Gastroesophageal sphincter (tissue), 3 donors: ENCODE results near the gene SH2D6.

Experiments used
- CTCF ChIP-seq, 4 experiments: fragments of 200-600 bp in 2 of 4; fragments of 450-650 bp in 2 of 4; sonication (generic) in 1 of 4; IDR thresholded peaks; one replicate each; pipeline ENCODE4 v1.5.1; 2017 to 2019; ENCODE audit warnings: antibody characterized with exemption in 4 of 4, mild to moderate bottlenecking in 2 of 4, moderate library complexity in 2 of 4
- EP300 ChIP-seq: sonication (generic); formaldehyde crosslinking; IDR thresholded peaks from one replicate; pipeline ENCODE4 v1.6.1; 2017; ENCODE audit warnings: antibody characterized with exemption, mild to moderate bottlenecking
- POLR2A ChIP-seq, 2 donors: fragments of 450-650 bp; IDR thresholded peaks; one replicate each; pipeline ENCODE4 v1.6.1; 2017; ENCODE audit warnings: antibody characterized with exemption in 2 of 2, mild to moderate bottlenecking in 2 of 2, moderate library complexity in 1 of 2
- POLR2AphosphoS5 ChIP-seq: sonication (generic); formaldehyde crosslinking; IDR thresholded peaks from one replicate; pipeline ENCODE4 v1.6.1; 2017; ENCODE audit warnings: antibody characterized with exemption

- TF ChIP-seq CTCF (IDR thresholded peaks at IDR 0.05): peak in 1 of 4 experiments; percentile 22
- TF ChIP-seq POLR2AphosphoS5: peak; percentile 94
- peak; percentile 94 to 96 for TF ChIP-seq POLR2A (IDR thresholded peaks at IDR 0.05)
- peak; percentile 67 for TF ChIP-seq EP300
These were observed 19.1 kb downstream of the SH2D6 start for GRCh38 chr2:85437488-85438200.
